Measurements from ENCODE around the gene ZNF343.

ZNF343 gene

DNA sequence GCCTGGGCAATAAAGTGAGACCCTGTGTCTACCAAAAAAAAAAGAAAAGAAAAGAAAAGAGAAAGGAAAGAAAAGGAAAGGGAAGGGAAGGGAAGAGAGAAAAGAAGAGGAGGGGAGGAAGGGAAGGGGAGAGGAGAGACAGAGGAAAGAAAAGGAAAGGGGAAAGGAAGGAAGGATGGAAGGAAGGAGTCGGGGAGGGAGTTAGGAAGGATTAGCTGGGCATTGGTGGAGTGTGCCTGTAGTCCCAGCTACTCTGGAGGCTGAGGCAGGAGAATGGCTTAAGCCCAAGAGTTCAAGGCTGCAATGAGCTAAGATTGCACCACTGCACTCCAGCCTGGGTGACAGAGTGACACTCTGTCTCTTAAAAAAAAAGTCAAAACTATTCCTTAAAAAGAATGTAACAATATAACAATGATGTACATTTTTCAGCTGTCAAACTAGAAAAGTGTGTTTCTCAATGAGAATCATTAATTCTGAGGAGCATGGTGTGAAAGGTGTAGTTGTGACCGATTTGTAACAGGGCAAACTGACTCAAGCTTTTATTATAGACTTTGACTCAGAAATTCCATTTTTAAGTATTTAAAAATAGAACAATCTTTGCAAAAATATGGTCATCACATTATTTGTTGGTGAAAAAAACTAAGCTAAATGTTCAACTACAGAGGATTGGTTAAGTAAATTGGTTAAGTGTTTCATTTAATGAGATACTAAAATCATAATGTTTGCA, 52.8 kb downstream of the ZNF343 start:
- TF ChIP-seq, protein P1, sequence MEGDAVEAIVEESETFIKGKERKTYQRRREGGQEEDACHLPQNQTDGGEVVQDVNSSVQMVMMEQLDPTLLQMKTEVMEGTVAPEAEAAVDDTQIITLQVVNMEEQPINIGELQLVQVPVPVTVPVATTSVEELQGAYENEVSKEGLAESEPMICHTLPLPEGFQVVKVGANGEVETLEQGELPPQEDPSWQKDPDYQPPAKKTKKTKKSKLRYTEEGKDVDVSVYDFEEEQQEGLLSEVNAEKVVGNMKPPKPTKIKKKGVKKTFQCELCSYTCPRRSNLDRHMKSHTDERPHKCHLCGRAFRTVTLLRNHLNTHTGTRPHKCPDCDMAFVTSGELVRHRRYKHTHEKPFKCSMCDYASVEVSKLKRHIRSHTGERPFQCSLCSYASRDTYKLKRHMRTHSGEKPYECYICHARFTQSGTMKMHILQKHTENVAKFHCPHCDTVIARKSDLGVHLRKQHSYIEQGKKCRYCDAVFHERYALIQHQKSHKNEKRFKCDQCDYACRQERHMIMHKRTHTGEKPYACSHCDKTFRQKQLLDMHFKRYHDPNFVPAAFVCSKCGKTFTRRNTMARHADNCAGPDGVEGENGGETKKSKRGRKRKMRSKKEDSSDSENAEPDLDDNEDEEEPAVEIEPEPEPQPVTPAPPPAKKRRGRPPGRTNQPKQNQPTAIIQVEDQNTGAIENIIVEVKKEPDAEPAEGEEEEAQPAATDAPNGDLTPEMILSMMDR (conservative IDR thresholded peaks at IDR 0.05; ENCODE audit: low read depth), result no peak
- POLR2A ChIA-PET (ENCODE audit: low non-redundant PET), result no interaction called here
- no peak overlapping the region for H3K27ac ChIP-seq
- CTCF ChIA-PET, result no interaction called here
- no peak for DNase-seq (ENCODE audit: low spot score)

DNA sequence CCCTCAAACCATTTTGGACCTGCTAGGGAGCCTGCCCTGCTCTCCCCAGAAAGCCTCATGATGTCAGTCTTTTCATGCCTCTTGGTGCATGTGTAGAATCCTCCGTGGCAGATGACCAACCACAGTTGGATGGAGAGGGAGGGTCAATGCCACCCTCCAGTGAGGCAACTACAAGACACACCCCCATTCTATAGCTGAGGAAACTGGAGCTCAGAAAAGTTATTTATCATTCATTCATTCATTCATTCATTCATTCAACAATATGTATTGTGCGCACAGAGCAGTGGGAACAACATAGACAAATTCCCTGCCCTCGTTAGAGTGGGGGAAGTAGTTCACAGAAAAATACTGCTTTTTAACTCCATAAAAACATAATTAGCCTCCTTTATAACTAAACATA, 54.9 kb downstream of the ZNF343 start:
- CTCF ChIA-PET, result interaction anchor here (1.0 to 2.9 kb wide), 2 partner anchors 69 to 246 kb away, joined by 3 to 29 read pairs; no protein-coding TSS in a partner anchor
- DNase-seq (ENCODE audit: low spot score), result no peak
- no peak overlapping the region for H3K27ac ChIP-seq
- TF ChIP-seq, protein P1 (conservative IDR thresholded peaks at IDR 0.05; ENCODE audit: low read depth), result no peak
- POLR2A ChIA-PET (ENCODE audit: low non-redundant PET), result no interaction called here

DNA sequence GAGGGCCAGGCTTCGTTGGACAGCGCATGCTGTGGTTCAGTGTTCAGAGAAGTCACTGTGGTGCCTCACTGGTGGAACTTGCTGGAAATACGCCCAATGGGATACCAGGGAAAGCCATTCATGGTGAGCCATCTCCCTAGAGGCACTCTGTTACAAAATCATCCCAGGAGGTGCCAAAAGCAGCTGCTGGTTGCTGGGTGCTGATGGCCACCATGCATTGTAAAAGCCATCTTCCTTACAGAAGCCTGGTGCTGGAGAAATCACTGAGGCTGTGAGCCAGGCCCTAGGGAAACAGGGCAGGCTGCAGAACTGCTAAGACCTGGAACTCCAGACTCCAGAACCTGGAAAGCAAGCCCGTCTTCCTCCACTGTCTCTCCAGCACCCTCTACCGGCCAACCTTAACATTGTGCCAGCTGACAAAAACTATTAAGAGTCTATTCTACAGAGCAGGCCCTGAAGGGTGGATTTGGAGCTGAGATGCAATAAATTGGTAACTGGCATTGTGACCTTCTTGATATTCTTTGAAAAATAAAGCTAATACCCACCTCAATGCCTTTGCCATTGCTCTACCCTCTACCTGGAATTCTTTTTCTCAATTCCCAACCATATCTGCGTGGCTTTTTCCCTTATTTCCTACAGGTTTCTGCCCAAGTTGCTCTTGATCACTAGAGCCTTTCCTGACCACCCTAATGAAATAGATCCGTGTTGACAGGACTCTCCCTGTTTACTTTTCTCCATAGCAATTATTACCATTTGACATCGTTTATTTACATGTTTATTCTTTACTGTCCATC, 56.6 kb downstream of the ZNF343 start:
- peak overlapping the region; percentile 65 for H3K27ac ChIP-seq
- POLR2A ChIA-PET (ENCODE audit: low non-redundant PET), result interaction anchor here (0.7 kb wide), 1 partner anchor 244 kb away, joined by 3 read pairs; no protein-coding TSS in a partner anchor
- peak; percentile 71 for DNase-seq (ENCODE audit: low spot score)
- CTCF ChIA-PET, result interaction anchor here (0.5 to 2.9 kb wide), 24 partner anchors 12 to 911 kb away, joined by 3 to 29 read pairs (median 4); partner anchors contain the start of gene SNRPB
- TF ChIP-seq, protein P1 (conservative IDR thresholded peaks at IDR 0.05; ENCODE audit: low read depth), result peak; percentile 91

DNA sequence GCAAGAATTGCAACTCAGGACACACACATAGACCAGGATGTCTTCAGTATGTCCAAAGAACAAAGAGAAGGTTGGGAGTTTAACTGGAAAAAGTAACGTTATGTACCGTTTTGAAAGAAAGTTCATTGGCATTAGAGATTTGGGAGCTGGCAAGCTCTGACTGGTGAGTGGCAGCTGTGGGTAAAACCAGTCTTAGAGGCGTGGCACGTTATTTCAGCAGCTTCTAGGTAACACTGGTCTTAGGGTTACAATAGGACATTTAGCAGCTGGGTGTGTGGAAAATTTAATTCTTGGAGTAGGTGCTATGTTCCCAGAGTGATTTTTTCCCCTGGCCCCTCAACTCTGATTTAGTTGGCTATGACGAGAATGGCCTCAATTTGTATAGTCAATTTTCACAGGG, 57.3 kb downstream of the ZNF343 start:
- TF ChIP-seq, protein P1 (conservative IDR thresholded peaks at IDR 0.05; ENCODE audit: low read depth), result no peak
- DNase-seq (ENCODE audit: low spot score), result no peak
- peak overlapping the region; percentile 65 for H3K27ac ChIP-seq
- CTCF ChIA-PET, result interaction anchor here (0.6 to 2.9 kb wide), 13 partner anchors 11 to 376 kb away, joined by 3 to 29 read pairs (median 4); no protein-coding TSS in a partner anchor
- POLR2A ChIA-PET (ENCODE audit: low non-redundant PET), result interaction anchor here (0.7 kb wide), 1 partner anchor 244 kb away, joined by 3 read pairs; no protein-coding TSS in a partner anchor

DNA sequence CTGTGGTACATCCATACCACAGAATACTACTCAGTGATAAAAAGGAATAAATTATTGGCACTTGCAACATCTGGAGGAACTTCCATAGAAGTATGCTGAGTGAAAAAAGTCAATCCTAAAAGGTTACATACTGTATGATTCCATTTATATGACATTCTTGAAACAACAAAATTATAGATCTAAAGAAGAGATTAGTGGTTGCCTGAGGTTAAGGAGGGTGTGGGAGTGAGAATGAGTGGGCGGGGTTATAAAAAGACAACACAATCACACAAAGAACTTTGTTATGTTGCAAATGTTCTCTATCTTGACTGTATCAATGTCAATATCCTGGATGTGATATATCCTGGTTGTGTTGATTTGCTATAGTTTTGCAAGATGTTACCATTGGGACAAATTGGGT, 59.3 kb downstream of the ZNF343 start:
- TF ChIP-seq, protein P1 (conservative IDR thresholded peaks at IDR 0.05; ENCODE audit: low read depth), result no peak
- CTCF ChIA-PET, result no interaction called here
- POLR2A ChIA-PET (ENCODE audit: low non-redundant PET), result no interaction called here
- no peak overlapping the region for H3K27ac ChIP-seq
- no peak for DNase-seq (ENCODE audit: low spot score)

DNA sequence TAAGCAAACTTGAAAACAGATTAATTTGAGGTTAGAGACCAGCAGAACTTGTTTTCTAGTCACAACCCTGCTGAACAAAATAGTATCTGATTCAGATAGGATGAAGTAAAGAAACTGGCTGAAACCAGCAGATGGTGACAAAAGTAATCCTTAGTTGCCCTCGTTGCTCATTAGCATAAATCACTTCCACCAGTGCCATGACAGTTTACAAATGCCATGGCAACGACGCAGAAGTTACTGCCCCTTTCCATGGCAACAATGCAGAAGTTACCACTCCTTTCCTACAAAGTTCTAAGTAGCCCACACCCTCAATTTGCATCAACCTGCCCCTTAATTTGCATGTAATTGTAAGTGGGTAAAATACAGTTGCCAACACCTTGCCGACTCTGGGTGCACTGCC, 61.9 kb downstream of the ZNF343 start:
- POLR2A ChIA-PET (ENCODE audit: low non-redundant PET), result no interaction called here
- DNase-seq (ENCODE audit: low spot score), result no peak
- no peak overlapping the region for H3K27ac ChIP-seq
- CTCF ChIA-PET, result interaction anchor here (1.7 kb wide), 1 partner anchor 265 kb away, joined by 4 read pairs; no protein-coding TSS in a partner anchor
- TF ChIP-seq, protein P1 (conservative IDR thresholded peaks at IDR 0.05; ENCODE audit: low read depth), result no peak
